IMR-90 (cell line): ENCODE measurements around the gene UNC50. TPM values are rescaled to one million over a fixed set of nuclear protein-coding genes. Genes with fewer than 3 reads are reported as not detected.
A peak's percentile ranks its signal among the peaks of the same experiment; 100 is the strongest.

ENCODE experiments used
- ATAC-seq: fragments of 200-7000 bp; cut with Tn5 transposase; 2 replicates; pipeline ENCODE4 v1.9.1; 2020; ENCODE audit warnings: low read depth, mild to moderate bottlenecking, moderate library complexity
- BruUV-seq: library from RNA; stranded (reverse); fragments of 400-500 nt; replicated peaks from 2 replicates; lab custom pipeline; 2021; lab: Mats Ljungman, UMichigan
- CTCF ChIA-PET: fragments of 300-600 bp; formaldehyde crosslinking; extraction: SDS; loops from one replicate; lab custom pipeline; 2021; ENCODE audit warnings: antibody characterized with exemption; lab: Yijun Ruan, JAX
- POLR2A ChIA-PET: fragments of 300-600 bp; sonication (Branson Sonifier 250); formaldehyde crosslinking; loops from one replicate; lab custom pipeline; 2022; ENCODE audit warnings: antibody characterized with exemption; ENCODE audit not compliant: unreplicated experiment; lab: Charles Lee
- DNase-seq: peaks from one replicate; pipeline ENCODE4 v3.0.0; 2013
- H2AFZ ChIP-seq: replicated peaks from 2 replicates; pipeline ENCODE3; 2013; ENCODE audit warnings: low read length, mild to moderate bottlenecking; ENCODE audit not compliant: poor library complexity
- H2AK5ac ChIP-seq: 2 replicates; pipeline ENCODE4 v1.6.1; 2013; ENCODE audit warnings: low read depth, low read length, inconsistent platforms
- H2AK9ac ChIP-seq: replicated peaks from 2 replicates; pipeline ENCODE3; 2013; ENCODE audit warnings: mild to moderate bottlenecking, low read depth, low read length, moderate library complexity; ENCODE audit not compliant: poor library complexity
- H2BK120ac ChIP-seq: 2 replicates; pipeline ENCODE4 v1.6.1; 2013; ENCODE audit warnings: low read depth, low read length, inconsistent platforms
- H2BK15ac ChIP-seq: 3 replicates; pipeline ENCODE4 v1.6.1; 2013; ENCODE audit warnings: low read depth, low read length, inconsistent platforms
- H2BK20ac ChIP-seq: 2 replicates; pipeline ENCODE4 v1.6.1; 2013; ENCODE audit warnings: low read depth, mild to moderate bottlenecking, inconsistent platforms, low read length, moderate library complexity
- H2BK5ac ChIP-seq: 2 replicates; pipeline ENCODE4 v1.6.1; 2013; ENCODE audit warnings: mild to moderate bottlenecking, low read depth, low read length, inconsistent platforms; ENCODE audit not compliant: poor library complexity, severe bottlenecking
- H3K14ac ChIP-seq: replicated peaks from 2 replicates; pipeline ENCODE4 v1.6.1; 2013; ENCODE audit warnings: low read depth, low read length, inconsistent platforms
- H3K18ac ChIP-seq: 2 replicates; pipeline ENCODE4 v1.6.1; 2013; ENCODE audit warnings: low read depth, low read length, control low read depth
- H3K23ac ChIP-seq: 2 replicates; pipeline ENCODE4 v1.6.1; 2013; ENCODE audit warnings: low read depth, low read length, inconsistent platforms
- H3K27ac ChIP-seq: 2 replicates; pipeline ENCODE4 v1.5.1; 2013; ENCODE audit warnings: mild to moderate bottlenecking, control low read depth, low read length; ENCODE audit not compliant: insufficient read depth
- H3K27me3 ChIP-seq: 2 replicates; pipeline ENCODE4 v1.6.1; 2013; ENCODE audit warnings: low read length; ENCODE audit not compliant: control insufficient read depth, insufficient read depth
- H3K36me3 ChIP-seq: 2 replicates; pipeline ENCODE4 v1.6.1; 2013; ENCODE audit warnings: low read length, mixed read lengths; ENCODE audit not compliant: control insufficient read depth, insufficient read depth
- H3K4ac ChIP-seq: 2 replicates; pipeline ENCODE4 v1.6.1; 2013; ENCODE audit warnings: low read depth, low read length, inconsistent platforms
- H3K4me1 ChIP-seq: 2 replicates; pipeline ENCODE4 v1.6.1; 2013; ENCODE audit warnings: low read length, mixed read lengths; ENCODE audit not compliant: control insufficient read depth, insufficient read depth
- H3K4me2 ChIP-seq: 2 replicates; pipeline ENCODE4 v1.6.1; 2013; ENCODE audit warnings: low read depth, mild to moderate bottlenecking, control low read depth, low read length, moderate library complexity
- H3K4me3 ChIP-seq: 2 replicates; pipeline ENCODE4 v1.5.1; 2013; ENCODE audit warnings: low read depth, mild to moderate bottlenecking, control low read depth, low read length, moderate library complexity; ENCODE audit not compliant: insufficient read depth
- H3K56ac ChIP-seq: 2 replicates; pipeline ENCODE4 v1.6.1; 2013; ENCODE audit warnings: low read length, inconsistent platforms; ENCODE audit not compliant: insufficient read depth; ENCODE audit errors: extremely low read depth
- H3K79me1 ChIP-seq, 2 experiments: 2 replicates each; pipeline ENCODE4 v1.6.1; 2013; ENCODE audit warnings: low read length in 2 of 2, inconsistent platforms in 1 of 2, low read depth in 1 of 2
- H3K9ac ChIP-seq: 2 replicates; pipeline ENCODE4 v1.6.1; 2013; ENCODE audit warnings: low read depth, low read length, control low read depth
- H3K9me1 ChIP-seq: 2 replicates; pipeline ENCODE4 v1.6.1; 2013; ENCODE audit warnings: low read length, inconsistent platforms; ENCODE audit not compliant: insufficient read depth
- H3K9me3 ChIP-seq: 2 replicates; pipeline ENCODE4 v1.6.1; 2013; ENCODE audit warnings: low read length; ENCODE audit not compliant: control insufficient read depth, insufficient read depth
- H4K20me1 ChIP-seq: 2 replicates; pipeline ENCODE4 v1.6.1; 2013; ENCODE audit warnings: low read length, inconsistent platforms; ENCODE audit not compliant: insufficient read depth
- H4K5ac ChIP-seq: 2 replicates; pipeline ENCODE4 v1.6.1; 2013; ENCODE audit warnings: mild to moderate bottlenecking, low read depth, low read length, control low read depth
- H4K8ac ChIP-seq, 2 experiments: 2 replicates each; pipeline ENCODE4 v1.6.1; 2013; ENCODE audit warnings: low read depth in 2 of 2, low read length in 2 of 2, control low read depth in 1 of 2, inconsistent platforms in 1 of 2
- H4K91ac ChIP-seq: 2 replicates; pipeline ENCODE4 v1.6.1; 2013; ENCODE audit warnings: low read depth, low read length, inconsistent platforms; ENCODE audit not compliant: insufficient read depth
- CEBPB ChIP-seq: IDR thresholded peaks from 2 replicates; pipeline ENCODE4 v1.6.1; 2012; ENCODE audit warnings: low read depth, low read length, improper control_type of control experiment
- RAD21 ChIP-seq: IDR thresholded peaks from 2 replicates; pipeline ENCODE4 v1.6.1; 2012; ENCODE audit warnings: low read length, improper control_type of control experiment
- RCOR1 ChIP-seq: IDR thresholded peaks from 2 replicates; pipeline ENCODE4 v1.6.1; 2012; ENCODE audit warnings: mild to moderate bottlenecking, low read length, improper control_type of control experiment; ENCODE audit not compliant: insufficient replicate concordance
- WGBS, 2 experiments: methylation state at CpG; one replicate each; pipeline versions ENCODE4 v1.1.5 to v1.1.7; 2013; ENCODE audit warnings: missing lambda C conversion rate in 2 of 2; ENCODE audit not compliant: insufficient read length in 1 of 2; ENCODE audit errors: extremely low coverage in 2 of 2; 5-methylcytosine and 5-hydroxymethylcytosine counted together
- dilution Hi-C: fragments of 300-500 bp; cut with HindIII; formaldehyde crosslinking; loops from one replicate; pipeline ENCODE4 v1.14.3; 2018; ENCODE audit warnings: low sequenced_read_pairs; ENCODE audit not compliant: unreplicated experiment
- in situ Hi-C: fragments of 300-500 bp; cut with MboI; formaldehyde crosslinking; loops from 3 replicates; pipeline ENCODE4 v1.14.3; 2019; ENCODE audit warnings: low sequenced_read_pairs, inconsistent platforms, mixed read lengths
- intact Hi-C: fragments of 100-400 bp; cut with micrococcal nuclease; formaldehyde crosslinking; loops from 2 replicates; pipeline ENCODE4 v1.10.0; 2022
- polyA plus RNA-seq, 3 experiments: library from polyadenylated mRNA; depleted of rRNA; stranded (reverse); fragments of >200 nt; gene quantifications; 2 replicates each; pipeline ENCODE4 v1.2.3, GENCODE V29; 2012; ENCODE audit warnings: low replicate concordance in 1 of 3
- total RNA-seq: library from RNA; depleted of rRNA; stranded (reverse); fragments of >200 nt; gene quantifications from 2 replicates; pipeline ENCODE4 v1.2.3, GENCODE V29; 2012
- TF ChIP-seq, protein P1 (sequence below): conservative IDR thresholded peaks from 2 replicates; pipeline ENCODE4 v1.5.1; 2012; ENCODE audit warnings: mild to moderate bottlenecking, low read depth, low read length, improper control_type of control experiment

Gene UNC50
- total and polyA plus RNA-seq, 2 of the 4 experiments (the other 2 are of a cell fraction) = 18.3 to 34.1 TPM

DNA sequence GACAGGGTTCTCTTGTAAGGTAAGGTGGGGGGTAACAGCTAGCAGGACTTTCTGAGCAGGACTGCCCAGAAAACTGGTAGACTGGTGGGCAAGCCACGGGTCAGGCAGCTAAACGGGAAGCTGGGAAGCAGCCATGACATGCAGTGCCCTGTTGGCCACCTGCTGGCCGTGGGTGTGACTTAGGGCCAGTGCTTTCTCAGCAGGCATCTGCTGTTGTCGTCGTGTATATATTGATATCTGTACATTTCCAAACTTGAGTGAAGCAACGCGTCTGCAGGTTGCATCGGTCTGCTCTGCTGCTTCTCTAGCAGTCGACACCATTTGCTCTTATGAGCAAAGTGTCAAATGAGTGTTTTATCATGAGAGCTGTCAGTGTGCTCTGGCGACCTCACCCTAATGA is 31.1 kb upstream of the UNC50 start:
- Histone ChIP-seq H4K20me1 (no peaks in the 10 kb centered on the region), H3K23ac (no peak overlapping the region), H3K79me1 (no peaks in the 10 kb centered on the region), H2BK5ac (no peak overlapping the region), H3K4me2 (no peak overlapping the region), H4K8ac (no peak overlapping the region), H3K4me3 (no peak overlapping the region), H2AK5ac (no peak overlapping the region), H2AK9ac (no peak overlapping the region), H4K5ac (no peak overlapping the region), H3K18ac (no peak overlapping the region), H3K9ac (no peak overlapping the region), H3K4me1 (no peaks in the 10 kb centered on the region), H3K27me3 (no peaks in the 10 kb centered on the region), H4K91ac (no peak overlapping the region), H2BK15ac (no peak overlapping the region), H2BK120ac (no peak overlapping the region), H3K27ac (no peak overlapping the region), H3K14ac (no peak overlapping the region), H2AFZ (no peak overlapping the region), H3K4ac (no peak overlapping the region), H3K9me3 (no peaks in the 10 kb centered on the region), H2BK20ac (no peak overlapping the region), H3K36me3 (peaks cover 22% of the 10 kb centered on the region), H3K56ac (no peak overlapping the region), H3K9me1 (no peaks in the 10 kb centered on the region; the same call in 1 of the 2 replicates)
- ChIA-PET CTCF (no interaction called here), POLR2A (no interaction called here)
- dilution Hi-C loops (no loop called here), intact Hi-C loops (no loop called here), in situ Hi-C loops (no loop called here)
- 58% methylated on average over 3 of the region's 10 CpGs; no CpG with 5 or more reads in 1 of the 2 experiments for WGBS, 2 experiments
- DNase-seq (no peak), ATAC-seq (no peak)
- BruUV-seq = no TSS peak
- TF ChIP-seq CEBPB (no peak), RCOR1 (no peak), RAD21 (peak; percentile 10; the same call in 1 of the 2 replicates)
- TF ChIP-seq, protein P1, sequence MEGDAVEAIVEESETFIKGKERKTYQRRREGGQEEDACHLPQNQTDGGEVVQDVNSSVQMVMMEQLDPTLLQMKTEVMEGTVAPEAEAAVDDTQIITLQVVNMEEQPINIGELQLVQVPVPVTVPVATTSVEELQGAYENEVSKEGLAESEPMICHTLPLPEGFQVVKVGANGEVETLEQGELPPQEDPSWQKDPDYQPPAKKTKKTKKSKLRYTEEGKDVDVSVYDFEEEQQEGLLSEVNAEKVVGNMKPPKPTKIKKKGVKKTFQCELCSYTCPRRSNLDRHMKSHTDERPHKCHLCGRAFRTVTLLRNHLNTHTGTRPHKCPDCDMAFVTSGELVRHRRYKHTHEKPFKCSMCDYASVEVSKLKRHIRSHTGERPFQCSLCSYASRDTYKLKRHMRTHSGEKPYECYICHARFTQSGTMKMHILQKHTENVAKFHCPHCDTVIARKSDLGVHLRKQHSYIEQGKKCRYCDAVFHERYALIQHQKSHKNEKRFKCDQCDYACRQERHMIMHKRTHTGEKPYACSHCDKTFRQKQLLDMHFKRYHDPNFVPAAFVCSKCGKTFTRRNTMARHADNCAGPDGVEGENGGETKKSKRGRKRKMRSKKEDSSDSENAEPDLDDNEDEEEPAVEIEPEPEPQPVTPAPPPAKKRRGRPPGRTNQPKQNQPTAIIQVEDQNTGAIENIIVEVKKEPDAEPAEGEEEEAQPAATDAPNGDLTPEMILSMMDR = peak; percentile 10; the same call in 1 of the 2 replicates
